ENCODE results near the gene MYO3B.

MYO3B gene

GRCh38 chr2:170314744-170315447 lies 136.9 kb downstream of the MYO3B start:
- no peaks in the 10 kb centered on the region for H3K36me3 ChIP-seq (ENCODE audit: insufficient read depth, low read length)
- H3K27ac ChIP-seq (ENCODE audit: low read length) = no peak overlapping the region
- no peak overlapping the region for H2AFZ ChIP-seq (ENCODE audit: low read depth, low read length)
- no peaks in the 10 kb centered on the region for H3K79me2 ChIP-seq (ENCODE audit: insufficient read depth, low read length)
- no peak for TF ChIP-seq EZH2 (IDR thresholded peaks at IDR 0.05; ENCODE audit: borderline replicate concordance, low read depth, low read length, severe bottlenecking)
- no peak for TF ChIP-seq CTCF (IDR thresholded peaks at IDR 0.05; ENCODE audit: borderline replicate concordance, extremely low read depth, low read length, poor library complexity, severe bottlenecking)
- H3K9me3 ChIP-seq (ENCODE audit: insufficient read depth, low read length, severe bottlenecking) = no peaks in the 10 kb centered on the region
- H3K4me3 ChIP-seq (ENCODE audit: low read depth in 1 of 2, low read length in 2 of 2) = no peak overlapping the region
- DNase-seq (no peak), ATAC-seq (ENCODE audit: insufficient read depth, low read depth) (no peak)
- no peak overlapping the region for H3K9ac ChIP-seq (ENCODE audit: low read depth, low read length)
- H3K4me1 ChIP-seq (ENCODE audit: insufficient read depth, low read length) = no peaks in the 10 kb centered on the region
- no peak overlapping the region for H3K4me2 ChIP-seq (ENCODE audit: insufficient read depth, low read length)
- H4K20me1 ChIP-seq (ENCODE audit: insufficient read depth, low read length) = no peaks in the 10 kb centered on the region
- H3K27me3 ChIP-seq (ENCODE audit: insufficient read depth, low read length, poor library complexity) = no peaks in the 10 kb centered on the region

GRCh38 chr2:170320948-170321347 lies 143.0 kb downstream of the MYO3B start:
- Histone ChIP-seq H3K79me2 (ENCODE audit: insufficient read depth, low read length) (no peaks in the 10 kb centered on the region), H3K4me3 (ENCODE audit: low read depth in 1 of 2, low read length in 2 of 2) (no peak overlapping the region), H3K27me3 (ENCODE audit: insufficient read depth, low read length, poor library complexity) (peaks cover 4% of the 10 kb centered on the region), H3K9me3 (ENCODE audit: insufficient read depth, low read length, severe bottlenecking) (no peaks in the 10 kb centered on the region), H4K20me1 (ENCODE audit: insufficient read depth, low read length) (no peaks in the 10 kb centered on the region), H3K9ac (ENCODE audit: low read depth, low read length) (no peak overlapping the region), H3K4me2 (ENCODE audit: insufficient read depth, low read length) (no peak overlapping the region), H3K36me3 (ENCODE audit: insufficient read depth, low read length) (no peaks in the 10 kb centered on the region), H3K4me1 (ENCODE audit: insufficient read depth, low read length) (no peaks in the 10 kb centered on the region), H2AFZ (ENCODE audit: low read depth, low read length) (no peak overlapping the region), H3K27ac (ENCODE audit: low read length) (no peak overlapping the region)
- ATAC-seq (ENCODE audit: insufficient read depth, low read depth) (no peak), DNase-seq (no peak)
- no peak for TF ChIP-seq EZH2 (IDR thresholded peaks at IDR 0.05; ENCODE audit: borderline replicate concordance, low read depth, low read length, severe bottlenecking)
- no peak for TF ChIP-seq CTCF (IDR thresholded peaks at IDR 0.05; ENCODE audit: borderline replicate concordance, extremely low read depth, low read length, poor library complexity, severe bottlenecking)

GRCh38 chr2:170321526-170321925 lies 143.6 kb downstream of the MYO3B start:
- Histone ChIP-seq H3K4me2 (ENCODE audit: insufficient read depth, low read length) (no peak overlapping the region), H3K9me3 (ENCODE audit: insufficient read depth, low read length, severe bottlenecking) (no peaks in the 10 kb centered on the region), H3K36me3 (ENCODE audit: insufficient read depth, low read length) (no peaks in the 10 kb centered on the region), H3K79me2 (ENCODE audit: insufficient read depth, low read length) (no peaks in the 10 kb centered on the region), H3K27me3 (ENCODE audit: insufficient read depth, low read length, poor library complexity) (peaks cover 5% of the 10 kb centered on the region), H3K27ac (ENCODE audit: low read length) (no peak overlapping the region), H2AFZ (ENCODE audit: low read depth, low read length) (no peak overlapping the region), H4K20me1 (ENCODE audit: insufficient read depth, low read length) (no peaks in the 10 kb centered on the region), H3K4me1 (ENCODE audit: insufficient read depth, low read length) (no peaks in the 10 kb centered on the region), H3K4me3 (ENCODE audit: low read depth in 1 of 2, low read length in 2 of 2) (no peak overlapping the region), H3K9ac (ENCODE audit: low read depth, low read length) (no peak overlapping the region)
- DNase-seq (no peak), ATAC-seq (ENCODE audit: insufficient read depth, low read depth) (no peak)
- TF ChIP-seq EZH2 (IDR thresholded peaks at IDR 0.05; ENCODE audit: borderline replicate concordance, low read depth, low read length, severe bottlenecking) (no peak), CTCF (IDR thresholded peaks at IDR 0.05; ENCODE audit: borderline replicate concordance, extremely low read depth, low read length, poor library complexity, severe bottlenecking) (no peak)

All from DND-41 (cell line).